ENCODE results near the gene WDR38.

- TF ChIP-seq CTCF (IDR thresholded peaks at IDR 0.05; ENCODE audit: insufficient read depth, low read depth, low read length) (no peak), EZH2 (IDR thresholded peaks at IDR 0.05; ENCODE audit: insufficient read depth, low read length) (no peak)
Measured at GRCh38 chr9:124869986-124870560, 16.8 kb downstream of the WDR38 start.
